GM19452 (cell line): Measurements from ENCODE around the gene MAN1A1.
"Not testable (repeated sequence)": the region's sequence is repeated elsewhere in the genome, so short reads cannot be mapped to it uniquely, and the experiment has no call there.

ENCODE experiments used
- ATAC-seq: cut with Tn5 transposase; IDR thresholded peaks from one replicate; pipeline ENCODE4 v1.9.1; 2021; ENCODE audit not compliant: unreplicated experiment

The MAN1A1 gene

DNA sequence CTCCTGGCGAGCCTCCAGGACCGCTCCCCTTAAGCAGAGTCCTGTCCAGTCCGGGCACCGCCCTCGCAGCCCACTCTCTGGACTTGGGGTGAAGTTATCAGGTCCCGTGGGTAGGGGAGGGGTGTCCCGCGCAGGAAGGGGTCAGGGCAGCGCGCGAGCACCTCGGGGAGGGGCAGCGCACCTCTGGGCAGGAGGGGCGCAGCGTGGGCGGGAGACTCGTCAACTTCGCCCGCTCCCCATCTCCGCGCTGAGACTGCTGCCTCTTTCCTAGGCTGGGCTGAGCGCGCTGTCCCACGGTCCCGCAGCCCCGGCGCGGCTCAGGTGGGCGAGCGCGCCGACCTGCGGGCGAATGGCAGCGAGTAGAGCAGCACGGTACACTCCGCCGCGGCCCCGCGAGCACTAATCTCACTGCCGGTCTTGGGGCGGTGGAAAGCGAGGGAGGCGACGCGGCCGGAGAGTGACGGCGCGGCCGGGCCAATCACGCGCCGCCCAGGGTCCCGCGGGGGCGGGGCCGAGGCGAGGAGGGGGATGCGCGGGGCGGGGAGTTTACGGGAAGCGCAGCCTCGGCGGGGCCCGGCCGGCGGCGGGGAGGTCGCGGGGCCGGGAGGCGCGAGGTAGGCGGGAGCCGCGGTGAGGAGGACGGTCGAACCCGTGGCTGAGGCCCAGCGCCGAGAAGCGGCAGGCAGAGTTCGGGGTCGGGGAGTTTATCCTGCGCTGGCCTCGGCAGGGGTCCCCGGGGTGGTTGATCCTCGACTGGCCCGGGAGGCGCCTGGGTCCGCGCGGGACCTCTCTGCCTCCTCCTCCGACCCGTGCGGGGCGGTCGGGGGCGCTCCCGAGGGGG is at the start of gene MAN1A1:
TSS of gene MAN1A1 (minus strand) at position 401 of the 841 bp plus-strand sequence. CDS start 696 bp downstream, outside the sequence.
- peak; percentile 72 for ATAC-seq

DNA sequence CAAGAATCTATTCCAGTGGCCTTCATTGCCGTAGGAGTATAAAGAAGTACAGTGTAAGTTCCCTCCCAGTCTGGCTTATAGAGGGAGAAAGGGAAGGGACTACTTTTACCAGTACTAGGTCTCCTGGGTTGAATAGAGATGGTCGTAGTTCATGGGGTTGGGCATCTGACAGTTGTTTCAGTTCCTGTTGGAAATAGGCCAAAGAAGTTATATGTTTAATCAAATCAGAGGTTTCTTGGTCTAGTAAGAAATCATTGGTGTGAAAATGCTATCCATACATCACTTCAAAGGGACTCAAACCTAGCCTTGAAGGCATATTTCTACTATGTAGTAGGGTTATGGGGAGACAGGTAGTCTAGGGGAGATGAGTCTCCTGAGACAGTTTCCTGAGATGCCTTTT is 45.6 kb upstream of the MAN1A1 start:
- peak; percentile 56 for ATAC-seq

DNA sequence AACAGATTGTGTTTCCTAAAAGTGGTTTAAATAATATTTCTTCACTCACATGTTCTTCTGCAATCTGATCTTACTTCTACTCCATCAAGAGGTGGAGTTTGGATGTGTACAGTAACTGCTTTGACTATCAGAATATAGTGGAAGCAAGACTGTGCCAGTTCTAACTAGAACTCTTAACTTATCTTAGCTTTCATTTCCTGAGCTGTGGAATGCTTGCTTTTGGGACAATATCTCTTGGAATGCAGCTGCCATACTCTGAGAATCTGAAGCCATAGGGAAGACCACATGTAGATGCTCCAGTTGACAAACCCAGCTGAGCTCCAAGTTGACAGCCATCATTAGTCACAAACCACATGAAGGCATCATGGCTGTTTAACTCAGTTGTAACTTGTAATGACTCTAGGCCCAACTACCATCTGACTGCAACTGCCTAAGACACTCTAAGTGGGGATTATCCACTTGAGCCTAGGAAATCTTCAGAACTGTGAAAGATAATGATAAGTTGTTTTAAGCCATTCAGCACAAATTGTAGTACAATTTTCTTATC is 40.8 kb upstream of the MAN1A1 start:
- ATAC-seq = no peak

DNA sequence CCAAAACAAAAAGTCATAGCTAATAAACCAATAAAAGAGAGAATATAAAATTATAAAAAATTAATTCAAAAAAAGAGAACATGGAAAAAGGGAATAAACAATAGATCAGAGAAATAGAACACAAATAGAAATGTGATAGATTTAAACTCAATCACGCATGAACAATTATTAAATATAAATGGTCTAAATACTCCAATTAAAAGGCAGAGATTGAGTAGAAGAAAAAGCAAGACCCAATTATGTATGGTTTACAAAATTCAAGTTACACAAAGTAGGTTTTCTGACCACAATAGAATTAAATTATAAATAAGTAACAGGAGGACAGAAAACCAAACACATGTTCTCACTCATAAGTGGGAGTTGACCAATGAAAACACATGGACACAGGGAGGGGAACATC is 36.4 kb upstream of the MAN1A1 start:
- ATAC-seq = no peak

DNA sequence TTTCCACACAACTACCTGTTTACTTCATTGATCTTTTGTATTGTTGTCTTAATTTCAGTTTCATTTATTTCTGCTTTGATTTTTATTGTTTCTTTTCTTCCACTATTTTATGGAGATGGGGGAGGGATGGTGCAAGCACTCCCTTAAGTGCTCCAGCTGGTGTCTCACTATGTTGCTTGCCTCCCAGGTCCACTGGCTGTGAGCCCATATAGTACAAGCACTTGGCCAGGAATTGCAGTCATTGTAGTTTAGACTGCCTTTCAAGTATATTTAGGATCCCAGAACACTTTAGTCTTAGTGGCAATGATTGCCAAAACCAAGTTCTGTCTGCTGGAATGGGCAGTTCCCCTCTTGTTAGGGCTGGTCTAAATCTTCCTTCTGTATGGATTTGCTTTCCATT is 34.9 kb upstream of the MAN1A1 start:
- no peak for ATAC-seq

DNA sequence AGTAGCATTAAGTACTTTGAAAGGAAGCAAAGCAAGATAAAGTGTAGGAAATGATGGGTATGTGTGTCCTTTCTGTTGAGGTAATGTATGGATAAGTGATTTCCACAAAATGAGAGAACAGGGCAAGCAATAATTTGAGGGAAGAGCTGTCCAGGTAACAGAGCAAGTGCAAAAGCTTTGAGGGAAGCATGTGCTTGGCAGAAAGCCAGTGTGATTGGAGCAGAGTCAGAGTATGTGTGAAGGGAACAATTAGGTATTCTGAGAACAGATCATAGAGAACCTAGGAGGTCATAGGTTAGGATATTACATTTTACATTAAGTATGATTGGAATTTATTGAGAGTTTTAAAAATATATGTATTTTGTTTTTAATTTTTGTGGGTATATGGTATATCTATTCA is 30.2 kb upstream of the MAN1A1 start:
- ATAC-seq = no peak

DNA sequence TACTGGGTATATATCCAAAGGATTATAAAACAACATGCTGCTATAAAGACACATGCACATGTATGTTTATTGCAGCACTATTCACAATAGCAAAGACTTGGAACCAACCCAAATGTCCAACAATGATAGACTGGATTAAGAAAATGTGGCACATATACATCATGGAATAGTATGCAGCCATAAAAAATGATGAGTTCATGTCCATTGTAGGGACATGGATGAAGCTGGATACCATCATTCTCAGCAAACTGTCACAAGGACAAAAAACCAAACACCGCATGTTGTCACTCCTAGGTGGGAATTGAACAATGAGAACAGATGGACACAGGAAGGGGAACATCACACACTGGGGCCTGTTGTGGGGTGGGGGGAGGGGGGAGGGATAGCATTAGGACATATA is 27.5 kb upstream of the MAN1A1 start:
- not testable (repeated sequence) for ATAC-seq

DNA sequence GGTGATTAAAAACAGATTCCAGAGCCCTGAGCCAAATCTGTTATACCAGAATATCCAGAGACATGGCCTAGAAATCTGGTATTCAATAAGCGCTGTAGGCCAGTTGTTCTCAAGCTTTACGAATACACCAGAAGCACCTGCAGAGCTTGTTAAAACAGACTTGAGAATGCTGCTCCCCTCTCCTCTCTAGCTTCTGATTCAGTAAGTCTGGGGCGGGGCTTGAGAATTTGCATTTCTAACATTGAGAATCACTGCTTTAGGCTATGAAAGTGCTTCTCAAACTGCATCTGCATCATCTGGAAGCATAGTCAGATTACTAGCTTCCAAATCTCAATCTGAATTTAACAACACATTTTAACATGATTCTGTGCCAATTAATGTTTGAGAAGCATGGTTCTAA is 20.5 kb upstream of the MAN1A1 start:
- ATAC-seq = no peak

DNA sequence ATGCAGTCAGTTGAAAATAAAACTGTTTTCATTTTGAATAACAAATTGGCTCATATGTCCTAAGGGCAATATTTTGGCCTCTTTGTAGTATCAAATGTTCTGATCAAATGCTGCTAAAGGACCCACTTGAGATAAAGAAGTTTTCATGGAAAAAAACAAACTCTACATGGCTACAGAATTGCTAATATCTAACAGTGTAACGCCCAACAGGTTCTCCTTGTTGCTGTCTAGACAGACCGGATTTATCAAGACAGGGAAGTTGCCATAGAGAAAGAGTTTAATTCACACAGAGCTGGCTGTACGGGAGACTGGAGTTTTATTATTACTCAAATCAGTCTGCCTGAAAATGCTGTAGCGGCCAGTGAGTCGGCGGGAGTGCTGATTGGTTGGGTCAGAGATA is 19.4 kb upstream of the MAN1A1 start:
- no peak for ATAC-seq

DNA sequence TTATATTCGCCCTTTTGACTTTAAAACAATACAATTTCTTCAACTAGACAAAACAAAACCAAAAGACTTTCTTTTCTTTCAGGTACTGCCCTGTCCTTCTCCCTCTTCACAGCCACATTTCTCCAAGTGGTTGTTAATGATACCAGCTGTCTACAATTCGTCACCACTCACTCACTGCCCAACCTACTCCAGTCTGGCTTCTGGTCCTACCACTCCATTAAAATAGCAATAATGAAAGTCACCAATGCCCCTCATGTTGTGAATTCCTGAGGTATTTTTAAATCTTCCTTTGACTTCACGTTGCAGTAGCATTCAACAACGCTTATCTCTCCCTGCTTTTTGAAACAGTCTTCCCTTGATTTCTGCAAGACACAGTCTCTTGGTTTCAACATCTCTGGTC is 11.6 kb upstream of the MAN1A1 start:
- ATAC-seq = no peak

DNA sequence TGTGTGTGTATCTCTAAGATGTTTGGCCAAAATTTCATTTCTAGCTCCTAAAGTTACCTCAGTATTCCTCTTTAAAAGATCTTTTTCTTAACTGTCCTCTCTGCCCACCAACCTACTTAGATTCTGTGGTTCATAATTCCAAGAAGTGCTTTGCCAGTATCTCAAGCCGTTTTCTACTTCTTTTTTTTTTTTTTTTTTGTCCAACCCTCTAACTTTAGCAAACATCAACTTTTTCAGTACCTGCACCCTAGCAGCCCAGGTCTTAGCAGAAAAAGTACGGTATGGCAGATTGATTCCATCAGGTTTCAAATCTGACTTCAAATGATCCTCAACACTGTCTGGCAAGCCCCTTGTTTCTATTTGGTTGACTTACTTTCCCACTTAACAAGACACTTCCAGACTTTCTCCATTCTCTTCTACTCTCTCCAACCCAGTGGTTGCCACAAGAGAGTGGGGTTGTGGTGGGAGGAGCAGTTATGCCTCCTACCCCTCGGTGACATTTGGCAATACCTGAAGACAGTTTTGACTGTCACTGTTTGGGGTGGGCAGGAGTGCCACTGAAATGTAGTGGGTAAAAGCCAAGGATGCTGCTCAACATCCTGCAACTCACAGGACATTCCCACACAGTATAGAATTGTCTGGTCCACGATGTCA is 10.8 kb upstream of the MAN1A1 start:
- no peak for ATAC-seq

DNA sequence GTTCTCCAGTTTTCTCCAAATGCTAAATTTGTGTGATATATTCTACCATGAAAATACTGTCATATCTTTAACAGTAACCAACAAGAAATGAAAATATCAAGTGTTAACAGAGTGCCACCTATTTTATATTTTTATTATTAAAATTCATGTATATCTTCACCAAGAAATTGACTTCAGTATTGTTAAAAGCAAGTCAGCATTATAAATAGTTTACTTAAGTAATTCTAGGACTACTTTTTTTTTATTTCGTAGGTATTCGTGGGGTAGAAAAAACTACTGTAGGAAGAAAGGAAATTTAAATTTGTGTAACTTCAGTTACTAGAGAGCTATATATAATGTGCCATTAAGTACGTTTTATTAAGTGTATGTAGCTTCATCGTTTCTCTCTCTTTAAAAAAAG is 6.3 kb upstream of the MAN1A1 start:
- ATAC-seq = no peak

DNA sequence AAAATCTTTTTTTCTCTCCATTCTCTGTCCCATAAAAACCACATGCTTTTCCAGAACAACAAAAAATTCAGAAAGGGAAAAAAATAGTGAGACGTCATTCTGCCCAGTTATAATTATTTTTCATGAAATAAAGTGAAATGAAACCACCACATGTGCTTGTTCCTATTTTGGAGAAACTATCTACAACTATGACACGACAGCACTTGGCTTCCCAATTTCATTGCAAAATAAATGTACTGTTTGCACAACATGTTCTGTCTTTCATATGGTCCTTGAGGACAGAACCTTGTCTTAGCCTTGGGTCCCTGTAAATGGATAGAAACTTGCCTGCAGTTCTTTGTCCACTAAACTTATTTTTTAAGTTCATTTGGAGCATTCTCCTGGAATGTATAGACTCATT is 5.6 kb upstream of the MAN1A1 start:
- no peak for ATAC-seq

DNA sequence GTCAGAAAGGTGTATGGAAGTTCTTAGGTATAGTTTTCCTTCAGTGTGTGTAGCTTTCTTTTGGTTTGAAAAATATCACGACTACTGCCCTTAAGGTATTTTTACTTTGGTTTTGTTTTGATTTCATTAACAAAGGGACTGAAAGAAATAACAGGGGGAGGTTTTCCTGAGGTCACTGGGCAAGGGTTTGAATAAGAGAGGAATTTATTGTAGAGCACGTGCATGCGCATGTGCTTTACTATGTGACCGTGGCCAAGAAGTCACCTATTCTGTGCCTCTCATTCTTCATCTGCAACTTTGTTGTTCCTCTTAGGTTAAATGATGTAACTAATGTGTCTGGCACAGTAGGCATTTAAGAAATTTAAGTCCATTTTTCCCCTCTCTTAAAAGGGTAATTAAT is 4.1 kb upstream of the MAN1A1 start:
- no peak for ATAC-seq

DNA sequence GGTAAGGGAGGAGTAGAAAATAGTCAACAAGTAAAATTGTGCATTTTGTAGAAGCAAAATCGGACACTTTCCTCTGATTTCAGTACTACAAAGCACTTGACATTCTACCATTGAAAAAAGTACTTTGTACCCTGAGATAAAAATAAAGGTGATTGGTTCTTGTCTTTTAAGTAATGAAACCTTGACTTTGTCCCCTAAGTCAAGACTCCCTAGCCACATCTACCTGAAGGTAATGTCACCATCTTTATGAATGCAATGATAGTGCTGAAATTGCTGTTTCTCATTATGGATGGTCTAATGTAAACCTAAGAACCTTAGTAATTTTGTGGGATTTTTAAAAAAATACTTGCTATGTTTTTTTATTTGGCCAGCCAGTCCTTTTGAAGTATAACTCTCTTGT is 2.4 kb upstream of the MAN1A1 start:
- ATAC-seq = no peak

DNA sequence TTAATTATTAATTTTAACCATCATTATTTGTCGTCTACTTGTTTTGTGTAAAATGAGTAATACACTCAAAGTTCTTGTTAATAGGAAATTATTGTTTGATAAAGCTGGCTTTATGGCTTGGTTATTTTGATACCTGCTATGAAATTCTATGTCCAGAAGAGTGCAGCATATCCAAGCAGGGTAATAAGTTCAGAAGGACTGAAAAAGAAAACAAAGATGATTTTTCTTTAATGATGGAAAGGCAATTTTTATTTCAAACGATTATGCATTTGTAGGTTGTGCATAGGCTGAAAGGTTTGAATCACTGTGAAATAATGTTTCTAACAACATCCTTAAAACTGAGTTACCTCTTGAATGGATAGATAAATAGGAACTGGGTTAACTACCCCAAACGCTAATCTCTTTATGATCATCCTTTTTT is 1.4 kb upstream of the MAN1A1 start:
- ATAC-seq = no peak

DNA sequence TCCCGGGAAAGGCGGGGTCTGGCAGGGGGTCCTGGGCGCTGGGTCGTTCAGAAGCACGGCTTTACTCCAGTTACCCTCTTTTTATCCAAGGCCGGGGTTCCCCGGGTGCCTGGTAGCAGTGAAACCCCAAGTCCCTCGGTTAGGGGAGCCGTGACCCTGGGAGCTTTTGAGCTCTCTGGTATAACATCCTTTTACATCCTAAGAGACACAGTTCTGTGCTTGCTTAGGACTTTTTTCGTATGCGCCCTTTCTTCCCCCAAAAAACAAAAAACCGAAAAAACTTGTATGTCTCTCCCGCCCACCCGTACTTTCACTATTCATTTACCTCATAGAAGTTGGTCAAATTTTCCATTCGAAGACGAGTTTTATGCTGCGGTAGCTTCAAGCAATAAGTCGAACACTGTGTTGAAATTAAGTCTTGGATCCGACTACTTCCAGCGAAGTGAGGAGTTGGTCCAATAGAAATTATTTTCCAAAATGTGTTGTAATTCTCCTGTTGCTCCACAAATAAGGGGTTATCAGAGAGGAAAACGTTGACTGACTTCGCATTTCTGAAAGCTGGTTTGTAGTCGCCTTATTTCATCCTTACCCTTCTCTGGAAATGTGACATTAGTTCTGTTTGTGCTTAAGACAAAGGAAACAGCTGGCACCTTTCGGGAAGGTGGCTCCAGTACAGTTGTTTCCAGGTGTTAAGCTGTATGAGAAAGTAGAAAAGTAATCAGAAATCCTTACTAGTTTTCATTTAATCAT is 816 bp upstream of the MAN1A1 start:
- peak; percentile 5 for ATAC-seq

DNA sequence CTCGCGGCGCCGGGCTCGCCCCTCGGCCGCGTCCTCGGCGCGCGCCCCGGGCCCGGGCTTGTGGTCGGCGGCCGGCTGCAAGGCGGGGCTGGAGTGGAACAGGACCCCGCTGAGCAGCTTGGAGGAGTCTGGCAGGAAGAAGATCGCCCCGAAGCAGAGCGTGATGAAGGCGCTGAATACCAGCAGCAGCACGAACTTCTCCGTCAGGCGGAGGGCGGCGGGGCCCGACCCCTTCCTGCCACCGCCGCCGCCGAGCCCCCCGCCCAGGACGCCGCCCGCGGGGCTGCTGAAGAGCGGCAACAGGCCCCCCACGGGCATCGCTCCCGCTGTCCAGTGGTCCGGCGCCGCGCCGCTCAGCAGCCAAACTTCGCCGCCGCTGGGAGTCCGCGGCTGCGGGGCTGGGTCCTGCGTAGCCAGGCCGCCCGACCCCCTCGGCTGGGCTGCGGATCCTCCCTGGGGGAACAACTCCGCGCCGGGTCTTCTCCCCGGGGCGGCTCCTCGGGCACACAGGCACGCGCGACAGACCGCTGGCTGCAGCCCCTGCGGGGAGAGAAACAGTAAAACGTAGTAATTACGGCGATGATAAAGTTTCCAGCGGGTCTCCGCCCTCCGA is 707 bp downstream of the MAN1A1 start:
- no peak for ATAC-seq

DNA sequence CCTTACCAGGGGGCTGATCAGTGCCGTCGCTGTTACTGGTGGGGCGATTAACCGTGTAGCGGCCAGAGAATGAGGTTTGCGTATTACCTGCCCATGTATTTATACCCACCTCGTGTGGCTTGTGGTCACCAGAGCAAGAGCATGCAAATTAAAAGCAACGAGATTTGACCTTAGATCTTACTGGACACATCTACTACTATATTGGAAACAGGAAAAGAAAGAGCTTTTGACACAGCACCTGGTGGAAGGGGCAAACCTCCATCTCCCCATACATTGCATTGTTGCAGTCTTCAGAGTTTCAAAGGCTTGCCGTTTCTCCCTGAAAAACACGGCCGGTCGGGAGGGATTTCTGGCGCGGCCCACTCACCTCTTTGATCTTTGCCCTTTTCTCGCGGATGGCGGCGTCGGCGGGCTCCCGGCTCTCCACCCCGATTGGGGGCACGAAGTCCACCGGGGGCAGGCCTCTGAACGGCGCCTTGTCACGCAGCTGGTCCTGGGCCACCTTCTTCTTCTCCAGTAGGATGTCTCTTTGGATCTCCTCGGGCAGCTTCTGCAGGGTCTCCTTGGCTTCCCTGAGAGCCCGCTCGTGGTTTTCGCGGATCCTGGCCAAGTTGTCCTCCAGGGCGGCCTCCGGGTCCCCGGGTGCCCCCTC is 1.3 kb downstream of the MAN1A1 start:
- ATAC-seq = peak; percentile 24

DNA sequence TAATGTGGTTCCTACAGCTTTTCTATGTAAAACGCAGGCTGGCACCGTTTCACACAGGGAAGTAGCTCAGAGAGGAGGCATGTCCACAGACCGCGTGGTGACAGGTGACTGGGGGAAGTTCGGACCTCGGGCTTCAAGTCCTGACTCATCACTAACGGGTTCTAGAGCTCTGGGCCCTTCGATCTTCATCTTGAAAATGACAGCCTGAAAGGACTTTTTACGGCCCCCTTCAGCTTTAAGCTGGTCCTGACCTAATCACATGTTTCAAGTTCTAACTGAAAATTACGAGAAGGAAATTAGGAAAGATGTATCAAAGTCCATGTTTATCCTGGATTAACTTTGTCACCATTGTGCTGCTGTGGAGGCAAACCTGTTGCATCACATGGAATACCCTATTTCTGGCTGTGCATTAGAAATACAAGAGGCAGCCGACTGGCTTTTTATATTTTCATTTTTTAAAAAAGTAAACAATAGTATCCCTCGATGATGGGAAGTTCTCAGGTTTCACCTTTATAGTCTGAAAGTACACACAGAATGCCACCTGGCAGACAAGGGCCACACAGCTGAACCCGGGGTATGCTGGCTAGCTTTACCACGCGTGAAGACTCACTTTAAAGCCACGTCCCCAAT is 2.0 kb downstream of the MAN1A1 start:
- peak; percentile 26 for ATAC-seq
